Left lung (tissue), 10 donors: Measurements from ENCODE around the gene GABBR1. TPM values are rescaled to one million over a fixed set of nuclear protein-coding genes. Genes with fewer than 3 reads are reported as not detected.
"Not testable (repeated sequence)": the region's sequence is repeated elsewhere in the genome, so short reads cannot be mapped to it uniquely, and the experiment has no call there.

Source experiments
- ATAC-seq: fragments of 200-7000 bp; cut with Tn5 transposase; one replicate; pipeline ENCODE4 v1.9.1; 2020; ENCODE audit warnings: moderate library complexity
- DNase-seq, 4 donors: peaks; one replicate each; pipeline ENCODE4 v3.0.0-alpha.2; 2013 to 2020
- H3K27ac ChIP-seq, 2 donors: fragments of 200-600 bp; sonication (generic) in 1 of 2; one replicate each; pipeline versions ENCODE4 v1.5.0 to v1.8.0; 2020 to 2021
- H3K27me3 ChIP-seq, 2 donors: fragments of 200-600 bp; sonication (generic) in 1 of 2; one replicate each; pipeline versions ENCODE4 v1.5.0 to v1.8.0; 2020 to 2021
- H3K36me3 ChIP-seq, 2 donors: fragments of 200-600 bp; sonication (generic) in 1 of 2; one replicate each; pipeline versions ENCODE4 v1.5.0 to v1.8.0; 2020 to 2021
- H3K4me1 ChIP-seq, 2 donors: fragments of 200-600 bp; one replicate each; pipeline ENCODE4 v1.8.0; 2021
- H3K4me3 ChIP-seq, 2 donors: fragments of 200-600 bp; sonication (generic) in 1 of 2; one replicate each; pipeline versions ENCODE4 v1.5.0 to v1.8.0; 2020 to 2021; ENCODE audit warnings: mild to moderate bottlenecking in 1 of 2
- H3K9me3 ChIP-seq, 2 donors: fragments of 200-600 bp; sonication (generic) in 1 of 2; one replicate each; pipeline versions ENCODE4 v1.5.0 to v1.8.0; 2020 to 2021
- intact Hi-C, 2 donors: fragments of 100-400 bp; cut with DNase I; formaldehyde crosslinking; loops; one replicate each; pipeline versions ENCODE4 v1.11.2 to v1.14.2; 2022
- polyA plus RNA-seq, 6 donors: library from polyadenylated mRNA; unstranded; fragments of 120-200 nt; gene quantifications; one replicate each; pipeline ENCODE4 v1.2.1, GENCODE V29; 2013; ENCODE audit not compliant: insufficient read length in 6 of 6
- total RNA-seq, 2 donors: library from RNA; stranded (reverse); fragmentation: NEBNext Ultra II Directional; extraction: Animal tissue kit (Norgen Biotek cat#: 25700); gene quantifications; one replicate each; pipeline ENCODE4 v1.2.1, GENCODE V29; 2021
- TF ChIP-seq, protein P1 (sequence below), 2 donors: fragments of 200-600 bp; sonication (generic) in 1 of 2; IDR thresholded peaks; one replicate each; pipeline versions ENCODE4 v1.5.0 to v1.8.0; 2021; ENCODE audit warnings: antibody characterized with exemption in 2 of 2
- donor health status: DM: no; HTN: yes; CAD: no.
- donor health status: DM: no; HTN: no; CAD: no.

GABBR1 gene
- total and polyA plus RNA-seq, 8 donors: 25.0 to 122 (median 92.0) TPM

GRCh38 chr6:29665942-29666825 is 33.2 kb upstream of the GABBR1 start:
- Histone ChIP-seq H3K4me3 (no peak overlapping the region), H3K27ac (no peak overlapping the region), H3K27me3 (peaks cover 6 to 69% of the 10 kb centered on the region in 2 donors), H3K9me3 (no peaks in the 10 kb centered on the region), H3K36me3 (no peaks in the 10 kb centered on the region), H3K4me1 (no peaks in the 10 kb centered on the region)
- intact Hi-C loops: no loop called here
- TF ChIP-seq, protein P1, sequence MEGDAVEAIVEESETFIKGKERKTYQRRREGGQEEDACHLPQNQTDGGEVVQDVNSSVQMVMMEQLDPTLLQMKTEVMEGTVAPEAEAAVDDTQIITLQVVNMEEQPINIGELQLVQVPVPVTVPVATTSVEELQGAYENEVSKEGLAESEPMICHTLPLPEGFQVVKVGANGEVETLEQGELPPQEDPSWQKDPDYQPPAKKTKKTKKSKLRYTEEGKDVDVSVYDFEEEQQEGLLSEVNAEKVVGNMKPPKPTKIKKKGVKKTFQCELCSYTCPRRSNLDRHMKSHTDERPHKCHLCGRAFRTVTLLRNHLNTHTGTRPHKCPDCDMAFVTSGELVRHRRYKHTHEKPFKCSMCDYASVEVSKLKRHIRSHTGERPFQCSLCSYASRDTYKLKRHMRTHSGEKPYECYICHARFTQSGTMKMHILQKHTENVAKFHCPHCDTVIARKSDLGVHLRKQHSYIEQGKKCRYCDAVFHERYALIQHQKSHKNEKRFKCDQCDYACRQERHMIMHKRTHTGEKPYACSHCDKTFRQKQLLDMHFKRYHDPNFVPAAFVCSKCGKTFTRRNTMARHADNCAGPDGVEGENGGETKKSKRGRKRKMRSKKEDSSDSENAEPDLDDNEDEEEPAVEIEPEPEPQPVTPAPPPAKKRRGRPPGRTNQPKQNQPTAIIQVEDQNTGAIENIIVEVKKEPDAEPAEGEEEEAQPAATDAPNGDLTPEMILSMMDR (IDR thresholded peaks at IDR 0.05): no peak
- DNase-seq (no peak), ATAC-seq (no peak)

DNA sequence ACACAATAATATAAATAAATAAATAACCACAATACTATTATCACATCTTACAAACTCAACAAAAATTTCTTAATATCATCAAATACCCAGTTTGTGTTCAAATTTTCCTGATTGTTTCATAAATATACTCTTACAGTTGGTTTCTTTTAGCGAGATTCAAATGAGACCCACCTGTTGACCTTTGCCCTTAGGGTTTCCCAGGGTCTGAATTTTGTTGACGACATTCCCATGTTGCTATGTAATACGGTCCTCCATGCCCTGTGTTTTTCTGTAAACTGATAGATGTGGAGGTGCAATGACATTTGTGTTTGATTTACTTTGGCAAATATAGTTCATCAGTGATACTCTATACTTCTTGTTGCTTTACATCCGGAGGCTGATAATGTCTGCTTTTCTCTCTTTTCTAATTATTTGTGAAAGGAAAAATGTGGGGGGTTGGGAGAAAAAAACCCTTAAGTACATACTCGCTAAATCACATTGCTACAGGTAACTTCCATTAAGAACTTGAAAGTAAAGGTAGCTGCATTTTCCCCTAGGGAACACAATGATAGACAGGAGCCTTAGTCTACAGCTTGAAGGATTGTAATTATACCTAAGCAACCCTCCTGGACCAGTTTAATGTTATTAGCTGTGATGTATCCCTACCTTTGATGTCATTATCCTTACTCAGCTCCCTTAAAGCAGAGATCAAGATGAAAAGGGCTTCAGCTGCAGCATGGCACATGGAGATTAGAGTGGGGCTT is 30.5 kb upstream of the GABBR1 start:
- no peaks in the 10 kb centered on the region for H3K4me1 ChIP-seq
- no peak for ATAC-seq
- TF ChIP-seq, protein P1 (IDR thresholded peaks at IDR 0.05): no peak
- intact Hi-C loops: no loop called here
- H3K36me3 ChIP-seq: no peaks in the 10 kb centered on the region
- H3K4me3 ChIP-seq: no peak overlapping the region
- H3K27ac ChIP-seq: no peak overlapping the region
- H3K9me3 ChIP-seq: no peaks in the 10 kb centered on the region
- no peak for DNase-seq
- peaks cover 6 to 71% of the 10 kb centered on the region in 2 donors for H3K27me3 ChIP-seq

GRCh38 chr6:29661502-29662141 is 28.6 kb upstream of the GABBR1 start:
- H3K36me3 ChIP-seq, intact Hi-C loops, H3K9me3 ChIP-seq, H3K4me1 ChIP-seq, DNase-seq, H3K4me3 ChIP-seq, H3K27ac ChIP-seq, ATAC-seq: not testable (repeated sequence)
- peaks cover 6 to 74% of the 10 kb centered on the region in 2 donors for H3K27me3 ChIP-seq

DNA sequence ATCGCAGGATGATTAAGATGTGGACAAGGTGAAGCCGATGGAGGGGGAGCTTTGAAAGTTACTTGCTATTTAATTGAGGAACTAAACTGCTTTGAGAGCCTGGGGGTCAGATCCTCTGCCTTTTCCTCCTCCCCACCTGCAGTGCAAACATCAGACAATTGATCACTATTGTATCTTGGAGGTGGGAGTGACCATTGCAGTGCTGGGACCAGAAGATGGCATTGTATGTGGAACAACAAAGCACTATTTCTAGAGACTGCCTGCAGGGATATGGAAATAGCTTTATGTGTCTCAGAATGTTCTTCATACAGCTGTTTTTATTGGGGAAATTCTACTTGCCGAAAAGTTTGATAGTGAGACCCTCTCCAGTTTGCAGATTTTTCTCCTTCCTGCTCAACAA is 28.1 kb upstream of the GABBR1 start:
- H3K27me3 ChIP-seq: peaks cover 6 to 78% of the 10 kb centered on the region in 2 donors
- DNase-seq (no peak), ATAC-seq (no peak)
- intact Hi-C loops: no loop called here
- H3K4me1 ChIP-seq: no peaks in the 10 kb centered on the region
- TF ChIP-seq, protein P1 (IDR thresholded peaks at IDR 0.05): no peak
- H3K27ac ChIP-seq: no peak overlapping the region
- no peaks in the 10 kb centered on the region for H3K36me3 ChIP-seq
- no peaks in the 10 kb centered on the region for H3K9me3 ChIP-seq
- H3K4me3 ChIP-seq: no peak overlapping the region

DNA sequence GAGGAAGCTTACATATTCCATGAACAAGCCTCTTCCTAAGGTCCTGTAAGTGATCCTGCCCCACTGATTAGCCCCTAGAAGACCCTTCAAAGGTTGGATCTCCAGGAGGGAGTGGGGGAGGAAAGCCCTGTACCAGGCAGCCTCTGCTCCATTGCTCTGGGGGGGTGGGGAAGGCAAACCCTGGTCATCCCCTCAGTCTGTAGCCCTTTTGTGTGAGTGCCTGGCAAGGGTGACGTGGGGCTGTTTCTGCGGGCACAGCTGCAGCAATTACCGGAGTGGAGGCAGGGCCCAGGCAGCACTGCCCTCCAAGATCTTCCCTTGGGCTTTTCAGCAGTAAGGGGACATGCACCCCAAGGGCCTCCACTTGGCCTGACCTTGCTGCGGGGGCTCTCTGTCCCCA is 23.8 kb upstream of the GABBR1 start, which contains the start of gene MOG:
Gene MOG (plus strand): TSS at position 295 of the 400 bp plus-strand sequence. CDS start 118 bp downstream, outside the sequence.
- TF ChIP-seq, protein P1 (IDR thresholded peaks at IDR 0.05): no peak
- intact Hi-C loops: no loop called here
- ATAC-seq: no peak

More for the DNA sequence above, 23.8 kb upstream of the GABBR1 start, which contains the start of gene MOG:
- no peak within 1 kb of the TSS for H3K4me3 ChIP-seq
- no peak for DNase-seq
- H3K27me3 ChIP-seq: peaks cover 0 to 71% of the 10 kb centered on the region in 2 donors
- H3K4me1 ChIP-seq: peaks cover 0 to 5% of the 10 kb centered on the region in 2 donors
- no peaks in the 10 kb centered on the region for H3K9me3 ChIP-seq
- no peaks in the 10 kb centered on the region for H3K36me3 ChIP-seq
- H3K27ac ChIP-seq: no peak within 1 kb of the TSS
